NT2/D1 (cell line): ENCODE measurements around the gene SLIT3.

ENCODE experiments used
- SUZ12 ChIP-seq: IDR thresholded peaks from 2 replicates; pipeline ENCODE4 v1.6.1; 2011; ENCODE audit not compliant: insufficient read length, insufficient read depth; ENCODE audit errors: extremely low read depth
- ZNF274 ChIP-seq: IDR thresholded peaks from 2 replicates; pipeline ENCODE4 v1.6.1; 2011; ENCODE audit warnings: mild to moderate bottlenecking, low read depth, low read length

GRCh38 chr5:169052207-169052606 is 248.7 kb downstream of the SLIT3 start:
- no peak for TF ChIP-seq ZNF274
- TF ChIP-seq SUZ12, result no peak
